Left ventricle myocardium superior (tissue), 1 donor: ENCODE measurements around the gene CAMK1. TPM values are rescaled to one million over a fixed set of nuclear protein-coding genes. Genes with fewer than 3 reads are reported as not detected.

Experiments
- ATAC-seq: fragments of 200-7000 bp; cut with Tn5 transposase; one replicate; pipeline ENCODE4 v1.9.1; 2020; ENCODE audit warnings: mild to moderate bottlenecking, moderate library complexity
- DNase-seq: peaks from one replicate; pipeline ENCODE4 v3.0.0-alpha.2; 2020
- intact Hi-C: fragments of 100-400 bp; cut with micrococcal nuclease; formaldehyde crosslinking; loops from one replicate; pipeline ENCODE4 v1.11.0; 2022
- long read RNA-seq: library from polyadenylated mRNA; unstranded; transcript quantifications from one replicate; pipeline ENCODE4 v2.0.0, GENCODE V29; 2021
- total RNA-seq: library from RNA; stranded (reverse); fragmentation: NEBNext Ultra II Directional; extraction: Animal tissue kit (Norgen Biotek cat#: 25700); gene quantifications from one replicate; pipeline ENCODE4 v1.2.1, GENCODE V29; 2021
- donor health status: DM: no; HTN: yes; CAD: no; lungs with severe emphysema.

The CAMK1 gene
- total RNA-seq = 11.7 TPM
- long read RNA-seq, transcript CAMK1-201 (12 exons, 1,488 nt) = major isoform, 16 of 25 reads
- long read RNA-seq, partial matches to known transcripts = 1 of 25 reads
- long read RNA-seq, other reads (novel, unspliced or antisense) = 8 of 25 reads

GRCh38 chr3:9769426-9770275 lies at the start of gene CAMK1:
Gene CAMK1, minus strand, starts transcription at chr3:9769947. Its CDS starts 2,198 bp downstream, at chr3:9767749.
- DNase-seq = peak; percentile 92
- ATAC-seq = peak; percentile 95
- intact Hi-C loops = no loop called here

- no peak for DNase-seq
- ATAC-seq = no peak
- intact Hi-C loops = no loop called here
Measured at GRCh38 chr3:9818666-9819335, 49.1 kb upstream of the CAMK1 start.

- intact Hi-C loops = no loop called here
- ATAC-seq (no peak), DNase-seq (no peak)
Measured at GRCh38 chr3:9817436-9817835, 47.7 kb upstream of the CAMK1 start.

GRCh38 chr3:9815986-9816385 lies 46.2 kb upstream of the CAMK1 start:
- ATAC-seq (no peak), DNase-seq (no peak)
- intact Hi-C loops = no loop called here

- no peak for ATAC-seq
- intact Hi-C loops = no loop called here
- no peak for DNase-seq
Measured at GRCh38 chr3:9812870-9813483, 43.2 kb upstream of the CAMK1 start.

GRCh38 chr3:9810846-9811245 lies 41.1 kb upstream of the CAMK1 start:
- ATAC-seq = peak; percentile 7
- DNase-seq = no peak
- intact Hi-C loops = no loop called here

GRCh38 chr3:9810433-9810770 lies 40.7 kb upstream of the CAMK1 start:
- intact Hi-C loops = no loop called here
- no peak for ATAC-seq
- DNase-seq = no peak

- intact Hi-C loops = no loop called here
- DNase-seq = peak; percentile 87
- peak; percentile 87 for ATAC-seq
Measured at GRCh38 chr3:9809615-9810432, 40.1 kb upstream of the CAMK1 start, which contains the start of gene TTLL3. Gene TTLL3, plus strand, starts transcription at chr3:9810262. Its CDS starts 400 bp downstream, at chr3:9810662.

- intact Hi-C loops = no loop called here
- ATAC-seq = no peak
- DNase-seq = no peak
Measured at GRCh38 chr3:9809239-9809614, 39.5 kb upstream of the CAMK1 start.

GRCh38 chr3:9808345-9809037 lies 38.7 kb upstream of the CAMK1 start:
- no peak for ATAC-seq
- intact Hi-C loops = no loop called here
- DNase-seq = no peak

GRCh38 chr3:9807981-9808344 lies 38.2 kb upstream of the CAMK1 start:
- DNase-seq (no peak), ATAC-seq (no peak)
- intact Hi-C loops = no loop called here

- ATAC-seq (no peak), DNase-seq (no peak)
Measured at GRCh38 chr3:9806688-9807589, 37.2 kb upstream of the CAMK1 start.

GRCh38 chr3:9806137-9806536 lies 36.4 kb upstream of the CAMK1 start:
- intact Hi-C loops = no loop called here
- no peak for ATAC-seq
- DNase-seq = no peak

More at GRCh38 chr3:9806688-9807589, 37.2 kb upstream of the CAMK1 start:
- intact Hi-C loops = no loop called here

GRCh38 chr3:9804996-9805395 lies 35.2 kb upstream of the CAMK1 start:
- intact Hi-C loops = no loop called here
- ATAC-seq = no peak
- no peak for DNase-seq

GRCh38 chr3:9803494-9803893 lies 33.7 kb upstream of the CAMK1 start:
- intact Hi-C loops = no loop called here
- ATAC-seq = peak; percentile 34

GRCh38 chr3:9800529-9800928 lies 30.8 kb upstream of the CAMK1 start:
- intact Hi-C loops = no loop called here
- ATAC-seq (no peak), DNase-seq (no peak)

More at GRCh38 chr3:9803494-9803893, 33.7 kb upstream of the CAMK1 start:
- DNase-seq = no peak

GRCh38 chr3:9797196-9797945 lies 27.6 kb upstream of the CAMK1 start:
- DNase-seq = no peak
- intact Hi-C loops = no loop called here
- no peak for ATAC-seq
